C4-2B (cell line): ENCODE results near the gene SRPRA.
"Not testable (repeated sequence)": the region's sequence is repeated elsewhere in the genome, so short reads cannot be mapped to it uniquely, and the experiment has no call there.

Experiments used
- H3K27ac ChIP-seq: fragments of 450-650 bp; 2 replicates; pipeline ENCODE4 v1.5.1; 2017
- CTCF ChIP-seq: fragments of 450-650 bp; conservative IDR thresholded peaks from 2 replicates; pipeline ENCODE4 v1.5.1; 2017; ENCODE audit warnings: mild to moderate bottlenecking
- ZFX ChIP-seq: fragments of 450-650 bp; IDR thresholded peaks from 2 replicates; pipeline ENCODE4 v1.6.1; 2017

The SRPRA gene

GRCh38 chr11:126310992-126311310 lies 42.3 kb upstream of the SRPRA start:
- no peak overlapping the region for H3K27ac ChIP-seq
- TF ChIP-seq CTCF: no peak
- TF ChIP-seq ZFX: no peak

GRCh38 chr11:126310200-126310991 lies 41.7 kb upstream of the SRPRA start:
- no peak overlapping the region for H3K27ac ChIP-seq
- TF ChIP-seq CTCF: peak; percentile 91
- no peak for TF ChIP-seq ZFX

GRCh38 chr11:126308771-126309170 lies 40.1 kb upstream of the SRPRA start:
- not testable (repeated sequence) for H3K27ac ChIP-seq

- no peak overlapping the region for H3K27ac ChIP-seq
- no peak for TF ChIP-seq CTCF
- no peak for TF ChIP-seq ZFX
Measured at GRCh38 chr11:126308271-126308671, 39.6 kb upstream of the SRPRA start.

GRCh38 chr11:126307706-126308105 lies 39.0 kb upstream of the SRPRA start:
- H3K27ac ChIP-seq: no peak overlapping the region

GRCh38 chr11:126305699-126306098 lies 37.0 kb upstream of the SRPRA start:
- no peak overlapping the region for H3K27ac ChIP-seq
- TF ChIP-seq CTCF (no peak), ZFX (no peak)

More at GRCh38 chr11:126307706-126308105, 39.0 kb upstream of the SRPRA start:
- TF ChIP-seq ZFX (no peak), CTCF (no peak)

GRCh38 chr11:126304457-126305075 lies 35.9 kb upstream of the SRPRA start:
- H3K27ac ChIP-seq: peak overlapping the region; percentile 90
- no peak for TF ChIP-seq CTCF
- no peak for TF ChIP-seq ZFX
